Endothelial cell of umbilical vein (primary cell): Measurements from ENCODE around the gene CNGA4. TPM values are rescaled to one million over a fixed set of nuclear protein-coding genes. Genes with fewer than 3 reads are reported as not detected.

ENCODE experiments used
- BruUV-seq: library from RNA; stranded (reverse); fragments of 400-500 nt; replicated peaks from 2 replicates; lab custom pipeline; 2021; lab: Mats Ljungman, UMichigan
- CTCF ChIA-PET: fragments of 300-600, 350-600 bp; sonication (Branson Sonifier 250); formaldehyde crosslinking; loops from one replicate; lab custom pipeline; 2021; ENCODE audit warnings: antibody characterized with exemption, inconsistent platforms; lab: Charles Lee
- POLR2A ChIA-PET: fragments of 300-600, 350-600 bp; sonication (Branson Sonifier 250); formaldehyde crosslinking; loops from one replicate; lab custom pipeline; 2021; ENCODE audit warnings: antibody characterized with exemption, inconsistent platforms; lab: Charles Lee
- DNase-seq: peaks from one replicate; pipeline ENCODE4 v3.0.0-alpha.2; 2011; ENCODE audit warnings: low read depth, low spot score
- FAIRE-seq: peaks from 2 replicates; lab custom pipeline; 2011; peaks lifted over from hg19 to GRCh38; lab: Jason Lieb, UNC
- H2AFZ ChIP-seq: 2 replicates; pipeline ENCODE4 v1.6.0; 2012; ENCODE audit warnings: low read depth, low read length, control low read depth, inconsistent platforms
- H3K27ac ChIP-seq: 2 replicates; pipeline ENCODE4 v1.5.1; 2011; ENCODE audit warnings: low read depth, mild to moderate bottlenecking, control low read depth, low read length, moderate library complexity; ENCODE audit not compliant: insufficient read depth
- H3K27me3 ChIP-seq, 2 experiments: 2 replicates each; pipeline versions ENCODE4 v1.6.0 to v1.6.1; 2011; ENCODE audit warnings: low read length in 2 of 2, mixed read lengths in 1 of 2; ENCODE audit not compliant: control insufficient read depth in 2 of 2, insufficient read depth in 2 of 2
- H3K36me3 ChIP-seq, 2 experiments: 2 replicates in 1 of 2; 3 replicates in 1 of 2; pipeline ENCODE4 v1.5.1; 2011; ENCODE audit warnings: low read length in 2 of 2, mild to moderate bottlenecking in 1 of 2, moderate library complexity in 1 of 2; ENCODE audit not compliant: control insufficient read depth in 2 of 2, insufficient read depth in 2 of 2; ENCODE audit errors: extremely low read depth in 1 of 2
- H3K4me1 ChIP-seq: 3 replicates; pipeline ENCODE4 v1.5.1; 2011; ENCODE audit warnings: mild to moderate bottlenecking, low read length; ENCODE audit not compliant: control insufficient read depth, insufficient read depth; ENCODE audit errors: extremely low read depth
- H3K4me2 ChIP-seq: 2 replicates; pipeline ENCODE4 v1.6.1; 2011; ENCODE audit warnings: low read length, control low read depth, mixed read lengths; ENCODE audit not compliant: insufficient read depth
- H3K4me3 ChIP-seq, 3 experiments: fragments of 200-600 bp in 1 of 3; sonication (generic), shearing (Covaris generic) in 1 of 3; replicated peaks in 1 of 3; 2 replicates each; pipeline ENCODE4 v1.5.1; 2011 to 2016; ENCODE audit warnings: control low read depth in 3 of 3, low read length in 3 of 3, mild to moderate bottlenecking in 2 of 3, inconsistent platforms in 1 of 3, low read depth in 1 of 3, moderate library complexity in 1 of 3; ENCODE audit not compliant: insufficient read depth in 1 of 3
- H3K79me2 ChIP-seq: 2 replicates; pipeline ENCODE4 v1.6.0; 2012; ENCODE audit warnings: low read length, inconsistent platforms; ENCODE audit not compliant: control insufficient read depth, insufficient read depth
- H3K9ac ChIP-seq: replicated peaks from 2 replicates; pipeline ENCODE3; 2011; ENCODE audit warnings: low read length, control low read depth; ENCODE audit not compliant: insufficient read depth; ENCODE audit errors: extremely low read depth
- H3K9me1 ChIP-seq: replicated peaks from 3 replicates; pipeline ENCODE4 v1.6.0; 2011; ENCODE audit warnings: mild to moderate bottlenecking, low read length; ENCODE audit not compliant: control insufficient read depth, insufficient read depth; ENCODE audit errors: extremely low read depth
- H3K9me3 ChIP-seq: replicated peaks from 2 replicates; pipeline ENCODE4 v1.5.1; 2012; ENCODE audit warnings: low read length, inconsistent platforms; ENCODE audit not compliant: control insufficient read depth, insufficient read depth
- H4K20me1 ChIP-seq: replicated peaks from 2 replicates; pipeline ENCODE3; 2011; ENCODE audit warnings: mild to moderate bottlenecking, low read length; ENCODE audit not compliant: control insufficient read depth, insufficient read depth; ENCODE audit errors: extremely low read depth
- CTCF ChIP-seq, 2 donors: IDR thresholded peaks; 1 replicate in 1 of 2; 2 replicates in 1 of 2; pipeline ENCODE4 v1.5.1; 2011; ENCODE audit warnings: low read length in 2 of 2, mild to moderate bottlenecking in 2 of 2, moderate library complexity in 2 of 2, control low read depth in 1 of 2, inconsistent platforms in 1 of 2, low read depth in 1 of 2; ENCODE audit not compliant: insufficient read depth in 1 of 2; ENCODE audit errors: extremely low read depth in 1 of 2
- EZH2 ChIP-seq: IDR thresholded peaks from 2 replicates; pipeline ENCODE4 v1.6.1; 2012; ENCODE audit warnings: borderline replicate concordance, low read depth, mild to moderate bottlenecking, moderate library complexity, low read length, inconsistent platforms; ENCODE audit not compliant: severe bottlenecking
- FOS ChIP-seq: IDR thresholded peaks from 2 replicates; pipeline ENCODE4 v1.6.1; 2011; ENCODE audit warnings: mild to moderate bottlenecking, low read length, moderate library complexity, borderline replicate concordance; ENCODE audit not compliant: insufficient read depth
- GATA2 ChIP-seq: IDR thresholded peaks from 2 replicates; pipeline ENCODE4 v1.7.0; 2011; ENCODE audit warnings: low read depth, mild to moderate bottlenecking, moderate library complexity, mixed read lengths, low read length; ENCODE audit not compliant: insufficient read length, insufficient read depth
- JUN ChIP-seq: IDR thresholded peaks from 2 replicates; pipeline ENCODE4 v1.6.1; 2011; ENCODE audit warnings: borderline replicate concordance, low read depth; ENCODE audit not compliant: insufficient read length, insufficient read depth
- MAX ChIP-seq: IDR thresholded peaks from 2 replicates; pipeline ENCODE4 v1.6.1; 2011; ENCODE audit not compliant: insufficient read depth, insufficient read length
- MYC ChIP-seq: IDR thresholded peaks from one replicate; pipeline ENCODE4 v1.6.1; 2011; ENCODE audit warnings: mild to moderate bottlenecking, low read depth, low read length
- POLR2A ChIP-seq: IDR thresholded peaks from 2 replicates; pipeline ENCODE4 v1.6.1; 2012; ENCODE audit warnings: low read depth, mild to moderate bottlenecking, control low read depth, low read length
- POLR2AphosphoS5 ChIP-seq: IDR thresholded peaks from 2 replicates; pipeline ENCODE4 v1.6.1; 2012; ENCODE audit warnings: low read depth, mild to moderate bottlenecking, control low read depth, low read length, moderate library complexity; ENCODE audit not compliant: insufficient read depth
- dilution Hi-C: fragments of 300-500 bp; cut with MboI; formaldehyde crosslinking; loops from one replicate; pipeline ENCODE4 v1.15.0; 2019; ENCODE audit warnings: low sequenced_read_pairs; ENCODE audit not compliant: extremely low pct_ligation_motif_present
- intact Hi-C: fragments of 100-400 bp; cut with micrococcal nuclease; formaldehyde crosslinking; loops from one replicate; pipeline ENCODE4 v1.10.0; 2022
- polyA plus RNA-seq, 4 experiments: library from polyadenylated mRNA; depleted of rRNA in 3 of 4; stranded (reverse) in 3 of 4; unstranded in 1 of 4; fragments of >200 nt; gene quantifications; 2 replicates each; pipeline versions ENCODE4 v1.2.1 to v1.2.3, GENCODE V29; 2011 to 2012; ENCODE audit warnings: missing spikeins in 1 of 4
- total RNA-seq: library from RNA; stranded (reverse); gene quantifications from 2 replicates; pipeline ENCODE4 v1.2.3, GENCODE V29; 2021

CNGA4 gene
- total and polyA plus RNA-seq, 2 donors (not counting 3 experiments of a cell fraction or from before 2014, with no cell fraction given): 0.11 TPM; not detected in 1

GRCh38 chr11:6194065-6194581 lies 44.8 kb upstream of the CNGA4 start:
- FAIRE-seq: no peak
- no peaks in the 10 kb centered on the region for H3K9me1 ChIP-seq
- TF ChIP-seq EZH2 (no peak), MAX (no peak), GATA2 (no peak), POLR2AphosphoS5 (no peak), JUN (no peak), FOS (no peak), CTCF (IDR thresholded peaks at IDR 0.05; ENCODE audit: extremely low read depth in 1 of 2, insufficient read depth in 1 of 2, low read depth in 1 of 2, low read length in 2 of 2) (no peak), POLR2A (no peak), MYC (no peak)

More at GRCh38 chr11:6194065-6194581, 44.8 kb upstream of the CNGA4 start:
- H3K27ac ChIP-seq: no peak overlapping the region
- no peaks in the 10 kb centered on the region for H3K79me2 ChIP-seq
- POLR2A ChIA-PET: no interaction called here
- intact Hi-C loops (no loop called here), dilution Hi-C loops (no loop called here)
- no peaks in the 10 kb centered on the region for H3K9me3 ChIP-seq
- BruUV-seq: no TSS peak
- CTCF ChIA-PET: no interaction called here
- DNase-seq: no peak
- no peak overlapping the region for H2AFZ ChIP-seq
- H3K4me3 ChIP-seq: no peak overlapping the region
- peaks cover 0 to 5% of the 10 kb centered on the region in 2 experiments for H3K27me3 ChIP-seq
- no peak overlapping the region for H3K9ac ChIP-seq
- no peaks in the 10 kb centered on the region for H3K36me3 ChIP-seq
- H4K20me1 ChIP-seq: no peaks in the 10 kb centered on the region
- no peaks in the 10 kb centered on the region for H3K4me1 ChIP-seq
- H3K4me2 ChIP-seq: no peak overlapping the region
